GM19328 (cell line): ENCODE results near the gene ALG8.
"Not testable (repeated sequence)": the region's sequence is repeated elsewhere in the genome, so short reads cannot be mapped to it uniquely, and the experiment has no call there.

ENCODE experiments used
- ATAC-seq: cut with Tn5 transposase; IDR thresholded peaks from one replicate; pipeline ENCODE4 v1.9.1; 2021; ENCODE audit warnings: mild to moderate bottlenecking, moderate library complexity; ENCODE audit not compliant: unreplicated experiment

The ALG8 gene

DNA sequence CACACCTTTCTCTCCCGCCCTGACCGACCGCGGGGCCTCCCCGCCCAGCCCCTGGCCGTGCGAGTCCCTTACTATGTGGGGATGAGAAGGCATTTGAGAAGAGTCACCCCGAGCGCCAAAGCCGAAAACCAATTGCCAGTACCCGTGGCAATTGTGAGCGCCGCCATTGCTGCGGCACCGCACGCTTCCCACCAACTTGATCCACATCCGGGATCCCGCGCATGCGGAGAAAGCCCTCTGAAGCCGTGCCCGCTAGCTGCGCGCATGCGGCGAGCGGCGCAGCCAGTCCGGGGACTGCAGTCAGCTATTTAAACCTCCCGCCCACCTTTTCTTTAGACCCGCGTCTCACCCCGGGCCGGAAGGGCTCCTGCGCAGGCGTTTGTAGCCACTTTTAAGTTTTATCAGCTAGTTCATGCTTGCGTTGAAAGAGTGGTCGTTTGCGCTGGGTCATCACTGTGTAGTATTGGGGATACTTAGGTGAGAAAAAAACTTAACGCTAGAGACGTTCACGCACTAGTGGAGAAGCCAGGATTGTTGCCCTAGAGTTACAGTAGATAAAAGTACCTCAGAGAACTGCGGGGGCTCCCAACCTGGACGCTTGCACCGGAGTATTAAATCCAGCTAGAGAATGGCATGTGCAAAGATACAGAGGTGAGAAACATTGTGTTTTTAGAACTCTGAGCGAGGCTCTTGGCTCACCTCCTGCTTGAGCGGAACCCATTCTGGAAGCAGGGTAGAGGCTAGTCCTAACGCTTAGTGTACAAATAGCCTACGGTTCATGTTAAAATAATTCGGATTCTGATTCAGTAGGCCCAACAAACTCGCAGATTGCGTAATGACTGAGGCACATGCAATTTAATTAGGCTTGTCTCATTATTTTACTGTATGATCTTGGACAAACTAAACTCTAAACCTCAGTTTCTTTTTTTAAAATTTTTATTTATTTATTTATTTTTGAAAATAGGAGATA lies at the start of gene ALG8:
Gene ALG8 (minus strand): TSS at position 205 of the 970 bp plus-strand sequence. CDS start 38 bp downstream, at position 167.
- ATAC-seq = peak; percentile 95

DNA sequence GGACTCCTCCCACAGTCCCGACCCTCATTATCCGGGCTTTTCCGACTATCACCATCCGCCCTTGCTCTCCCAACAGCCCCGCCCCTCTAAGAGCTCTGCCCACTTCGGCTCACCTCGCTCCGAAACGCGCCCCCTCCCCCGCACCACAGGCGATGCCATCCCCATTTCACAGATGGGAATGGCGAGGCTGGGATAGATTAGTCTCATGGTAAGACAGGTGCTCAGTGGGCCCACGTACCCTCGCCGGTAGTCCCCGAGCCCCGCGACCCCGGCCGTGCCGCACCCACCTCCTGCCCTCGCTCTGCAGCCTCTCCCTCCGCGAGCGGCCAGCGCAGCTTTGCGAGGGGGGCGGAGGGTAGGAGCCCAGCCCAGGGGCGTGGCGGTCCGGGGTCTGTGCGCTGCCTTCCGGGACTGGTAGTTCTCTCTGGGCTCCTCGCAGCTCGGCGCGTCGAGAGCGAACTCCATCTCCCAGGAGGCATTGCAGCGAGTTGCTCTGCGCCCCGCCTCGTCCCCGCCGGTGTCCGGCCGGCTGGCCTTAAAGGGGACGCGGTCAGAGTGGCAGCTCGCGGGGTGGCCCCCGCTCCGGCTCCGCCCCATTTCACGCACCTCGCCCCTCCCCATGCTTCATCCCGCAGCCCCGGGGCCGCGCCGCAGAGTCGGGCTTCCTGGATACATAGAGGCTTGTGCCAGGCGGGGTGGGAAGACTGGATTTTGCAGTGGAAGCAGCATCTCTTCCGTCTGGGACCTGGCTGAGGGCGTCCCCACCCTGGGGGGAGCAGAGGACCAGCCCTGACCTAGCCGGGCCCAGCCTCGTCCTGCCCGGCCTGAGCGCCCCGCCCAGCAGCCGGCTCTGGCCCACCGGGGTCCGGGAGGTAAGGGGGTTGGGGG lies 49.1 kb upstream of the ALG8 start, which contains the start of the genes KCTD21 and USP35:
Gene KCTD21 (minus strand): TSS at position 341 of the 888 bp plus-strand sequence. CDS start 14,072 bp downstream, outside the sequence.
Gene USP35 (plus strand): TSS at position 634 of the 888 bp plus-strand sequence. CDS start 7,327 bp downstream, outside the sequence.
- peak; percentile 89 for ATAC-seq

DNA sequence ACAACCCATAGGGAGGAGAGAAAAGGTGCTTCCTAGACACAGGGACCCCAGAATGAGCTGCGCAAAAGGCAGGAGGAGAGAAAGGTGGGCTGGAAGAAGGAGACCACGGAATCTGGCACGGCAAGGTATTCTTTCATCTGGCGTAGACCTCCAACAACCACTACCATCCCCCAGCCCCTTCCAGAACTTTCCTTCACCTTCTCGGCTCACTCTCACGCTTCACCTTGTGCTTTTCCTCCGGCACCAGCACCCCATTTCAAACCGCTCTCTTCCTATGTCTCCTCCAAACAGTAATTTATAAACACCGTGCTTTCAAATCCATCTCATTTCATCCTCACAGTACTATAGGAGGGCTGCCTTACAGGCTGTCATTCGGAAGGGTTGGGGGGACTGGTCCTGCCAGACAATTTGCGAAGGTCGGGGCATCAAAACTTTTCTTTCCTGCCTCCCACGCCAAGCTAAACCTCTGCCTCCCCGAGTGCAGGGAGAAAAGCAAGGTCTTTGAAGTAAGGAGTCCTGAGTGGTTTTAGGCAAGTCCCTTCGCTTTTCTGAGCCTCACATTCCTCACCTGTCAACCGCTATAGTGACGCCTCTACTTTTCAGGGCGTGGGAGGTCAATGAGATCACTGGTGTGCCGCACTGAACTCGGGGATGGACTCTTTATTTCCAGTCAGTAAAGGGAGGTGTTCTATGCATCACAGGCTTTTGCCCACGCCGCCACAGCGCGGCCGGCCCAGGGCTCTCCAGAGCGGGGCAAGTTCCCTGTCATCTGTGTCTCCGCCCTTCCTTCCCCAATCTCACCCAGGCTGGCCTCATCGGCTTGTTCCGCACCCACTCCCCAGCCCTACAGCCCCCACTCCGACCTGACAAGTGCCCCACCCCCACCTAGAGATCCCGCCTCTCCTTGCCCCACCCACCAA lies 48.2 kb upstream of the ALG8 start:
- ATAC-seq = peak; percentile 21

DNA sequence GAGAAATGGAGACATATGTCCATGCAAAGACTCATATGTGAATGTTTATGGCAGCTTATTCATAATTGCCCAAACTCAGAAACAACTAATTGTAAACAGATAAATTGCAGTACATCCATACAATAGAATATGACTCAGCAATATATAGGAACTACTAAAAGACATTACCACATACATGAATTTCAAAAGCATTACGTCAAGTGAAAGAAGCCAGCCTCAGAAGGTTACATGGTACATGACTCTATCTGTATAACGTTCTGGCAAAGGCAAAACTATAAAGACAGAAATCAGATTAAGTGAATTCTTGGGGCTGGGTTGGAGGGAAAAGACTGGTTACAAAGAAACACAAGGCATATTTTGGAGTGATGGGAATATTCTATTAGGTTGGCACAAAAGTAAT lies 41.8 kb upstream of the ALG8 start:
- ATAC-seq = no peak

DNA sequence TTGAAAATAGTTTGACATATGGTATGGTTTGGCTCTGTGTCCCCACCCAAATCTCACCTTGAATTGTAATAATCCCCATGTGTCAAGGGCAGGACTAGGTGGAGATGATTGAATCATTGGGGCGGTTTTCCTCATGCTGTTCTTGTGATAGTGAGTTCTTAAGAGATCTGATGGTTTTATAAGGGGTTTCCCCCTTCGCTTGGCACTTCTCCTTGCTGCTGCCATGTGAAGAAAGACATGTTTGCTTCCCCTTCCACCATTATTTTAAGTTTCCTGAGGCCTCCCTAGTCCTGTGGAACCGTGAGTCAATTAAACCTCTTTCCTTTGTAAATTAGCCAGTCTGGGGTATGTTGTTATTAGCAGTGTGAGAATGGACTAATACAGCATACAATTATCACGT lies 41.3 kb upstream of the ALG8 start:
- ATAC-seq = no peak

DNA sequence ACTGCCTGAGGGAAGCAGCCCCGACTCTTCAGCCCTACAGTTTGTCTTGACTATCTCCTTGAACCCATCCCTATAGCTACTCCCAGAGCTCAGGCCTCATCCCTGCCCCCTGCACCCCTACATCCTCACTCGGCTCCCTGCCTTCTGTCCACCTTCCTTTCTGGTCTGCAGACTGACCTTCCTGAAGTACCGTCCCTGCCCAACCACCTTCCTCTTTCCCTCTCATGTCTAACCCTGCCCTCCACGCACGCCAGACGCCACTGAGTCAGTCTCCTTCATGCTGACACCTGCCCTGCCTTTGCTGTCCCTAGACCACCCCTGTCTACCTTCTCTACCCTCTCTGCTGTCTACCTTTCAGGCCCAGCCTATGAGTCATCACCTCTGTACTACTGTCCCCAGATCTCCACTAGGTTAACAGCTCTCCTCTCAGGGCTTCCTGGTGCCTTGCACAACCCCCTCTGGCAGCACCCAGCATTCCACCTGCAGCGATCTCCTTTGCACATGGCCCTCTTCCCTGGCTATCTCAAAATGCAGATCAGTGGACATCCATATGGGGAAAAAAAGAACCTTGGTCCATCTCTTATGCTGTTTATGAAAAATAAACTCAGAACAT lies 40.1 kb upstream of the ALG8 start:
- ATAC-seq = no peak

DNA sequence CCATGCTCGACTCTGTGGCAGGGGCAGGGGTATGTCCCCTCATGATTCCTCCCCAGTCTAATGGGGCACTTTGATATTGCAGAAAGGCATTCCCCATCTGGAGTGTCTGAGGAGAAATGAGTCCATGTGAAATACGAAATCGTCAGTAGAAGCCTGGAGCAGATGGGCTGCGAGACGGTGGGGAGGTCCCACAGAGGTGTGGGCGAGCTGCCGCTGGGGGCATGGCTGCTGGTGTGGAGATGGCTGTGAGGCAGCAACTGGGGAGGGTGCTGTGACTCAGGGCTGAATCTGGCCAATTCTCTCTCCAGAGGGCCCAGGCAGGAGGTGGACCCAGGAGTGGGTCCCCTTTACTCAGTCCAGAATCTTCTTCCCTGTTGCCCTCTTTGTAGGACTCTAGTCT lies 37.8 kb upstream of the ALG8 start:
- ATAC-seq = no peak

DNA sequence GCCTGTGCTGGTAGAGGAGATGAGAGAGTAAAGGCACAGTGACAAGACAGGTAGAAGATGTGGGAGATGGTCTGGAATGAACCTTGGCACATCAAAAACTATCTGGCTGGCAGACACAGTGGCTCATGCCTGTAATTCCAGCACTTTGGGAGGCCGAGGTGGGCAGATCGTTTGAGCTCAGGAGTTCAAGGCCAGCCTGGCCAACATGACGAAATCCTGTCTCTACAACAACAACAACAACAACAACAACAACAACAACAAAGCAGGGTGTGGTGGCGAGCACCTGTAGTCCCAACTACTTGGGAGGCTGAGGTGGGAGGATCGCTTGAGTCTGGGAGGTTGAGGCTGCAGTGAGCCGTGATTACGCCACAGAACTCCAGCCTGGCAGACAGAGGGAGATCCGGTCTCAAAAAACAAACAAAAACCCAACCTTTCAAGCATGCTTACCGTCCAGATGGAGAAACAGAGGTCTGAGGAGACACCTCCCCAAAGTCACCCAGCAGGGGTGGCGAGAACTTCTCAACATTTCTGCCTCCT lies 37.2 kb upstream of the ALG8 start:
- no peak for ATAC-seq

DNA sequence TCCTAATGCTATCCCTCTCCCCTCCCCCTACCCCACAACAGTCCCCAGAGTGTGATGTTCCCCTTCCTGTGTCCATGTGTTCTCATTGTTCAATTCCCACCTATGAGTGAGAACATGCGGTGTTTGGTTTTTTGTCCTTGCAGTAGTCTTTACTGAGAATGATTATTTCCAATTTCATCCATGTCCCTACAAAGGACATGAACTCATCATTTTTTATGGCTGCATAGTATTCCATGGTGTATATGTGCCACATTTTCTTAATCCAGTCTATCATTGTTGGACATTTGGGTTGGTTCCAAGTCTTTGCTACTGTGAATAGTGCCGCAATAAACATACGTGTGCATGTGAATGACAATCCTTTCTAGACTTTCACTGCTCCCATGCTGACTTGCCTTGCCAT lies 36.4 kb upstream of the ALG8 start:
- not testable (repeated sequence) for ATAC-seq

DNA sequence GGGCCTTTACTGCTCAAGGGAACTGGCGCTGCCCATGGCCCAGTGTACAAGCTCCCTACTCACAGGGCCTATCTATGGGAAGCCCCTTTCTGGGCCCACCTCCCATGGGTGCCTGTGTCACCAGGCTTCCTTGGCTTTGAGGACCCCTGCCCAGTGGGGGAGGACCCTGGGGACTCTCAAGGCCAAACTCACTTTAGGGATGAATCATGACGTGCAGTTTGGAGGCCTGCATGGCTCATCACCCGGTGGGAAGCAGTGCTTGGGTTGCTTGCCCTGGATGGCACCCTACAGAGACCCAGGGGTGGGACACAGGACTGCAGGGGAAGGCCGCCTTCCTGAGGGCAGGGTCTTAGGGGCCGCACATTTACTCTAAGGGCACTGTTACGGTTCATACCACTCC lies 32.5 kb upstream of the ALG8 start:
- no peak for ATAC-seq

DNA sequence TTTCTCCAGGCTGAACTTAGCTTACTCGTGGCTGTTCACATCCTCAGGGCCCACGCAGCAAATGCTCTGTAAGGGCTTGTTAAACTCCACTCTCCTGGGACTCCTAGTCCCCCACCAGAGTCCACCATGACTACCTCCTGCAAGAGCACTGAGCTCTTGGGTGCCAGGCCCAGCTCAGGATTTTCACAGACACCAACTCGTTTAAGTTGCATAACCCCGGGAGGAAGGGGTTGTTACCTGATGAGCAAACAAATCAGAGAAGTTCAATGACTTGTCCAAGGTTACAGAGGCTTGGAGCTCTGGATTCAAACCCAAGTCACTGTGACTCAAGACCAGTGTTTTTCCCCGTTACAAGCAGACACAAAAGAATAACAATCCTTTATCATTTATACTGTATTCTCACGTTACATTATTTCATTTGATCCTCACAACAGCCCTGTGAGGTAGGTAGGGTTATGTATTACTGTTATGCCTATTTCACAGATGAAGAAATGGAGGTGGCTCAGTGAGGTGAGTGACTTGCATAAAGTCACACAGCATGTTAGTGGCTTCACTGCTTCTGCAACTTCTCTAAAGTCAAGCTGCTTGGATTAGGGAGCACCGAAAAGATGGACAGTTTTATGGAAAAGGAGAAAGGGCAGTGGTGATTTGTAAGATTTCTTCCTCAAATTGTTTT lies 31.6 kb upstream of the ALG8 start:
- ATAC-seq = no peak

DNA sequence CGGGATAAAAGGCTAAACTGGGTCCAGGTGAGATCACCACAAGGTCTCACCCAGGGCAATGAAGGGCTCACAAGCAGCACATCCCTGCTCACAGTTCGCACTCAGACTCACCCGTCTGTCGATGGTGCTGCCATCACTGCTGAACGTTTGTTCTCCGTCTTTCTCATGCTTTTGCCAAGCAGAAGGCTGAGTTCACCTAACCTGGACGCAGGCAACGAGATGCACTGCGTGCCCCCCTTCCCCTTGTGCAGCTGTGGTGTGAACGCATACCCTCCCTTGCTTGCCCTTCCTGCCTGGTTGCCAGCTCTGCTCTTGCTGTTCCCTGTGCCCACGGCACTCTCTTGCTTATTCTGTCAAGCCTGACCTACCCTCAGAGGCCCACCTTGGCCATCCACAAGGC lies 31.0 kb upstream of the ALG8 start:
- ATAC-seq = no peak

DNA sequence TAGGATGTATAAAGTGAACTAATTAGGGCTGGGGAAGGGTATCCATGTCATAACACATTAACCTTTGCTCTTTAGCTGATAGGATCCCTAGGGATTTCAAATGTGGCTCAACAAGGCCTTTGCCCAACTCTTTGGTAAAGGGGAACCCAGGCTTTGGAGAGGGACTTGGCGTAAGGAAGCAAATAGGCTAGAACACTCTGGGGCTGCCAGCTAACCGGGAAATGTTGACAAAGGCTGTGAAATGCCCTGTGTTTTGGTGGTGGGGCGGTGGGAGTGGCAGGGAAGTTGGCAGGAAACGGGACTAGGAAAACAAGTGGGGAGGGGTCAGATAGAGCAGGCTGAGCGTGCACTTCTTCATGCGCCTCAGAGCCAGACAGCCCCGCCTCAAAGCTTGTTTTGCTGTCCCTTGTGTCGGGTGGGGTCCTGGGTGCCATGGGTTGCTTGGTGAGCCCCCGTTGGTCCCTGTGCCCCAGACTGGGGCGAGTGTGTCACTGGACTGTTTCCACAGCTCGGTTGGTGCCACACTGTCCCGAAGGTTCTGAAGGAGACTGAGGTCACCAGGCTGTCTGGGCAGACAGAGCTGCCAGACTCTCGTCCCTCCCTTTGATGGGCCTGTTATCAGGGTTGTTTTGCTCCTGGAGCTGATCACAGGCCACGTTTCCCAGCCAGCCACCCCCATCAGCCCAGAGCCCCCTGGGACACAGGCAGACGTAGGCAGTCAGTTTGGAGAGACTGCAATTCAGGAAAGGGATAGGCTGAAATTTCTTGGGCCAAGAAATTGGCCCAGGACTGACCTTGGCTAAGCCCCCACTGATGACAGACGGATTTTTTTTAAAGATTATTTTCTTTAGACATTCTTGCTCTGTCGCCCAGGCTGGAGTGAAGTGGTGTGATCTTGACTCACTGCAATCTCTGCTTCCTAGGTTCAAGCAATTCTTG lies 29.4 kb upstream of the ALG8 start:
- ATAC-seq = no peak

DNA sequence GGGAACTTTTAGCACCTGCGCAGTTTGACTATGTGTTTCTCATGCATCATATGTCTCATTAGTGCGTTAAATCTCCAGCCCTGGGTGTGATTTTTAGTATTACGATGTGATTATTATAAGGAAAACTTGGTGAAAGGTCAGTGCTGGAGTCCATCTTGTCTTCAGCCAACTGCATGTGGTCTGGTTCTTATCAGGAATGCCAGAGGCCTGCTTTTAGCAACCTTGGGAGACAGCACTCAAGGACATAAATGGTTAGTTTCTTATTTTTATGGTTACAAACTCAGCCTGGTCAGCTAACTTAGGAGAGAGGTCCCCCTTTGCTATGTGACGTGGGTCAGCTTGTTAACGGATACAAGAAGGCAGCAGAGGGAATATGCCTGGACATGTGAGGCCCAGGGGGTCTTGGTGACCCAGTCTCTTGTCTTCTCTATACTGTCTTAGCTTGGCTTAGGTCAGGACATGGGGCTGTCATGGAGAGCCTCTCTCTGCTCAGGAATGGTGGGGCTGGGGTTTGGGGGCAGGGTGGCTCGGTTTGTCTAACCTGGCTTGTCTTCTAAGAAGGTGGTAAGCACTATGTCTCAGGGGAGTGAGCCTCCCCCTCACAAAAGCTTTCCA lies 27.5 kb upstream of the ALG8 start:
- ATAC-seq = no peak

DNA sequence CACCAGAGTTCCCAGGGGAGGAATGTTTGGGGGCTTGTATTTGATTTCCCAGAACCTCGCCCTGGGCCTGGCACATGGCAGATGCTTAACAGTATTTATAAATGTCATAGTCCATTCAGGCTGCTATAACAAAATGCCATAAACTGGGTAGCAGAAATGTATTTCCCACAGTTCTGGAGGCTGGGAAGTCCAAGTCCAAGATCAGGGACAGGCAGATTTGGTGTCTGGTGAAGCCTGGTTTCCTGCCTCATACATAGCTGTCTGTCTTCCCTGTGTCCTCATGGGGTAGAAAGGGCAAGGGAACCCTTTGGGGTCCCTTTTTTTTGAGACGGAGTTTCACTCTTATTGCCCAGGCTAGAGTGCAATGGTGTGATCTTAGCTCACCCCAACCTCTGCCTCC lies 25.0 kb upstream of the ALG8 start:
- no peak for ATAC-seq

DNA sequence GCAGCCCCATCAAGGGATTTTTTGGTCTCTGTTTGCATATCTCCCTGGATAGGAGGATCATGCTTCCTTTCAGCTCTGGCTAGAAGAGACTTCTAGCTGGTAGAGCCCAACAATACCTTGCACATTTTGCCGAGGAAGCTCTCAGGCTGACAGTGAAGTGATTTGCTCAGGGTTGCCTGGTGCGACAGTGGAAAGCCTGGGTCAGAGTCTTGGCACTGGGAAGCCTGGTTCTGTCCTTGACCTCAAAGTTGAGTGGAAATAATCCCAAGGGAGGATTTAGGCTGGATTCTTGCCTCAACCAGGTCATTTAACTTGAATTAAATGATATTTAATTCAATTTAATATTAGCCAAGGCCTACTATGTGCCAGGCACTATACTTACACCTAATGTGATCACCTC lies 24.4 kb upstream of the ALG8 start:
- no peak for ATAC-seq

DNA sequence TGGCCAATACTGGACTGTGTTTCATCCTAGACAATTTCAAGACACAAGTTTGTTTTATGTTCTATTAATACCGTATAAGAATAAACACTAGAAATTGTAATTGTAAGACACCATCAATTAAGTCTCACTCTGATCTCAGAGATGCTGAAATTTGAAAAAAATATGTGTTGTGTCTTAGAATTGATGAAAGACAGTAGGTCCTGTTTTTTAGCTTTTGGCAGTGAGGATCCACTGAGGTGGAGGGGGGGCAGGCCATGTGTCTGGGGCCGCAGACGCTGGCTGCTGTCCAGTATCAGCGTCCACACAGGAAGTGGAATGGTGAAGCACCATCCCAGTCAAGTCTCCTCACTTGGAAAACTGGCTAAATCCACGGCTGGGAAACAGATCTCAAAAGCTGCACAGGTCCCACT lies 22.5 kb upstream of the ALG8 start:
- ATAC-seq = no peak

DNA sequence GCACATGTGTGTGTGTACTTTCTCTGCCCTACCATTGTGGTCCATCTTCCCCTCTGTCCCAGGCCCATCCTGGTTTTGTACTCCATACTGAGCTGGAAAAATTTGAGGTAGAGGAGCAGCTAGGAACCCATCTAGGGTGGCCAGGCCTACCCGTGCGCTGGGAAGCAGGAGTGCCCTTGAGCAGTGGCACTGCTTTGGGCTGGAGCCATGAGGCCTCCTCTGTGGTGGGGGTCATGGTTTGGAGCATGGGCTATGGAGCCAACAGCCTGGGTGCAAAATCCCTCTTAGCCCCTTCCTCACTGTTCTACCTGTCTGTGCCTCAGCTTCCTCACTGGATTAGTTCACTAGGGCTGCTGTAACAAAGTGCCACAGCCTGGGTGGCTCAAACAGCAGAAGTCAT lies 21.9 kb upstream of the ALG8 start:
- ATAC-seq = no peak
